T-cell (primary cell): ENCODE data around the gene COA7. TPM values are rescaled to one million over a fixed set of nuclear protein-coding genes. Genes with fewer than 3 reads are reported as not detected.

Experiments used
- ATAC-seq, 4 experiments: fragments of 200-7000 bp in 3 of 4; fragments of 150-1000 bp in 1 of 4; cut with Tn5 transposase; replicated peaks in 1 of 4; 1 replicate in 3 of 4; 2 replicates in 1 of 4; pipeline ENCODE4 v1.10.0; 2021; ENCODE audit warnings: moderate library complexity in 3 of 4, mild to moderate bottlenecking in 2 of 4, moderate number of reproducible peaks in 1 of 4
- CTCF ChIA-PET, 2 donors: fragments of 300-600 bp; sonication (Branson Sonifier 250); formaldehyde crosslinking; loops; one replicate each; lab custom pipeline; 2022; ENCODE audit warnings: antibody characterized with exemption in 2 of 2; lab: Charles Lee
- POLR2A ChIA-PET, 2 donors: fragments of 300-600 bp; sonication (Branson Sonifier 250); formaldehyde crosslinking; loops; one replicate each; lab custom pipeline; 2022; ENCODE audit warnings: antibody characterized with exemption in 2 of 2; lab: Charles Lee
- DNase-seq, 35 experiments: peaks; one replicate each; pipeline versions ENCODE4 v3.0.0 to v3.0.0-alpha.2; 2013 to 2023
- H3K27ac ChIP-seq: one replicate; pipeline ENCODE4 v1.5.1; 2013; ENCODE audit warnings: low read length
- H3K27me3 ChIP-seq, 2 experiments: replicated peaks in 1 of 2; 1 replicate in 1 of 2; 2 replicates in 1 of 2; pipeline versions ENCODE4 v1.6.1 to v1.7.0; 2013; ENCODE audit warnings: low read length in 1 of 2, mixed read lengths in 1 of 2; ENCODE audit not compliant: control insufficient read depth in 2 of 2, insufficient read depth in 2 of 2; ENCODE audit errors: extremely low read depth in 1 of 2
- H3K36me3 ChIP-seq, 2 donors: 1 replicate in 1 of 2; 2 replicates in 1 of 2; pipeline versions ENCODE4 v1.6.1 to v1.7.0; 2013; ENCODE audit warnings: low read length in 1 of 2; ENCODE audit not compliant: control insufficient read depth in 2 of 2, insufficient read depth in 1 of 2; ENCODE audit errors: extremely low read depth in 1 of 2
- H3K4me1 ChIP-seq, 2 experiments: 1 replicate in 1 of 2; 2 replicates in 1 of 2; pipeline versions ENCODE4 v1.6.1 to v1.7.0; 2013; ENCODE audit warnings: low read length in 2 of 2, mixed read lengths in 1 of 2; ENCODE audit not compliant: insufficient read depth in 2 of 2, control insufficient read depth in 1 of 2; ENCODE audit errors: extremely low read depth in 1 of 2
- H3K4me3 ChIP-seq, 2 donors: 1 replicate in 1 of 2; 2 replicates in 1 of 2; pipeline versions ENCODE4 v1.5.1 to v1.7.0; 2013; ENCODE audit warnings: mild to moderate bottlenecking in 2 of 2, low read length in 1 of 2, moderate library complexity in 1 of 2; ENCODE audit not compliant: control insufficient read depth in 1 of 2; ENCODE audit errors: extremely low read depth in 1 of 2
- H3K9me3 ChIP-seq: 2 replicates; pipeline ENCODE4 v1.7.0; 2013
- H3K27ac Mint-ChIP-seq, 2 donors: one replicate each; pipeline ENCODE4 v1.8.0; 2020 to 2021; ENCODE audit warnings: mild to moderate bottlenecking in 2 of 2, mixed read lengths in 2 of 2
- H3K27me3 Mint-ChIP-seq, 2 donors: one replicate each; pipeline ENCODE4 v1.8.0; 2021 to 2022; ENCODE audit warnings: mixed read lengths in 2 of 2
- H3K36me3 Mint-ChIP-seq: one replicate; pipeline ENCODE4 v1.8.0; 2021; ENCODE audit warnings: mixed read lengths
- H3K4me1 Mint-ChIP-seq, 3 donors: one replicate each; pipeline ENCODE4 v1.8.0; 2020 to 2022; ENCODE audit warnings: mixed read lengths in 3 of 3, mild to moderate bottlenecking in 1 of 3
- H3K4me3 Mint-ChIP-seq, 3 donors: one replicate each; pipeline ENCODE4 v1.8.0; 2020 to 2022; ENCODE audit warnings: mild to moderate bottlenecking in 3 of 3, mixed read lengths in 3 of 3, moderate library complexity in 3 of 3
- H3K9me3 Mint-ChIP-seq, 3 donors: one replicate each; pipeline ENCODE4 v1.8.0; 2020 to 2022; ENCODE audit warnings: mixed read lengths in 3 of 3
- WGBS: methylation state at CpG from one replicate; pipeline ENCODE4 v1.1.5; 2013; ENCODE audit warnings: missing lambda C conversion rate; ENCODE audit not compliant: insufficient coverage; 5-methylcytosine and 5-hydroxymethylcytosine counted together
- total RNA-seq, 35 experiments: library from RNA in 6 of 35; stranded (reverse) in 6 of 35; fragments of 120-200 nt in 1 of 35; gene quantifications; one replicate each; pipeline versions ENCODE4 v1.2.1 to v1.2.4 and lab custom pipeline; 2013 to 2026

Gene COA7
- total RNA-seq, 5 donors from 2014 or later (not counting 1 experiment from before 2014, with no cell fraction given): 3.2 to 4.8 (median 4.1) TPM

- H3K9me3 Mint-ChIP-seq: no peaks in the 10 kb centered on the region
- Histone ChIP-seq H3K27me3 (no peaks in the 10 kb centered on the region), H3K4me1 (peaks cover 0 to 1% of the 10 kb centered on the region in 2 experiments), H3K4me3 (no peak overlapping the region), H3K9me3 (no peaks in the 10 kb centered on the region), H3K27ac (no peak overlapping the region), H3K36me3 (peaks cover 12 to 45% of the 10 kb centered on the region in 2 donors)
- no peak overlapping the region for H3K4me3 Mint-ChIP-seq
- no peak for DNase-seq
- H3K27me3 Mint-ChIP-seq: no peaks in the 10 kb centered on the region
- ChIA-PET POLR2A (interaction anchor here (0.6 to 0.7 kb wide), 5 partner anchors 31 to 434 kb away, joined by 5 to 10 read pairs (median 5); no protein-coding TSS in a partner anchor), CTCF (interaction anchor here in 1 of 2 donors (0.6 to 1.0 kb wide), 4 partner anchors 29 to 884 kb away, joined by 3 to 6 read pairs (median 4); no protein-coding TSS in a partner anchor)
- peaks cover 42% of the 10 kb centered on the region for H3K36me3 Mint-ChIP-seq
- H3K4me1 Mint-ChIP-seq: peaks cover 13% of the 10 kb centered on the region in 3 donors
- H3K27ac Mint-ChIP-seq: peak overlapping the region in 1 of 2 donors; percentile 12
- 100% methylated on average over 1 of the region's 1 CpG for WGBS
- no peak for ATAC-seq
Measured at GRCh38 chr1:52669696-52670095, 28.5 kb downstream of the COA7 start.

DNA sequence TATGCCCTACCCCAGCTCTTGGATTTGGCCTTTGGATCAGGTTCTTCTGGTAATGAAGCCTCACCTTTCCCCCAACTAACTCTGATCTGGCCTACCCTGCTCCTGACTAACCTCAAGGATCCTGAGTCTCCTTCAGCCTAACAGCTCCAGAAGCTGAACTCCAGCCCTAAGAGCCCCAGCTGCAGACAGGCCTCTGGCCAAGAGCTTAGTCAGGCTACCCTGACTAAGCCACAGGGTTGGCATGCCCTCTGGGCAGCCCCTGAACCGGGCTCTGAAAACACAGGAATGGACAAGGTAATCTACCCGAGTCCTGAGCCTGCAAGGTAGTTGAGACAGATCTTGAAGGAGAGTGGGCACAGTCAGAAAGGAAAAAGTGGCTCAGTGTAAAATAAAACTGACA lies 29.4 kb downstream of the COA7 start:
- peaks cover 37% of the 10 kb centered on the region for H3K36me3 Mint-ChIP-seq
- ChIA-PET CTCF (interaction anchor here (0.7 to 1.0 kb wide), 3 partner anchors 17 to 883 kb away, joined by 3 to 5 read pairs (median 4); no protein-coding TSS in a partner anchor), POLR2A (interaction anchor here (0.6 to 0.7 kb wide), 3 partner anchors 371 to 433 kb away, joined by 7 to 10 read pairs (median 9); no protein-coding TSS in a partner anchor)
- DNase-seq (no peak), ATAC-seq (no peak)
- 80% methylated on average over 1 of the region's 2 CpGs for WGBS
- Histone ChIP-seq H3K4me1 (no peaks in the 10 kb centered on the region), H3K36me3 (peaks cover 12 to 36% of the 10 kb centered on the region in 2 donors), H3K27me3 (no peaks in the 10 kb centered on the region), H3K27ac (no peak overlapping the region), H3K9me3 (no peaks in the 10 kb centered on the region), H3K4me3 (no peak overlapping the region)
- H3K9me3 Mint-ChIP-seq: no peaks in the 10 kb centered on the region
- H3K27me3 Mint-ChIP-seq: no peaks in the 10 kb centered on the region
- H3K4me1 Mint-ChIP-seq: peaks cover 7 to 9% (median 8%) of the 10 kb centered on the region in 3 donors
- H3K27ac Mint-ChIP-seq: no peak overlapping the region
- H3K4me3 Mint-ChIP-seq: no peak overlapping the region

DNA sequence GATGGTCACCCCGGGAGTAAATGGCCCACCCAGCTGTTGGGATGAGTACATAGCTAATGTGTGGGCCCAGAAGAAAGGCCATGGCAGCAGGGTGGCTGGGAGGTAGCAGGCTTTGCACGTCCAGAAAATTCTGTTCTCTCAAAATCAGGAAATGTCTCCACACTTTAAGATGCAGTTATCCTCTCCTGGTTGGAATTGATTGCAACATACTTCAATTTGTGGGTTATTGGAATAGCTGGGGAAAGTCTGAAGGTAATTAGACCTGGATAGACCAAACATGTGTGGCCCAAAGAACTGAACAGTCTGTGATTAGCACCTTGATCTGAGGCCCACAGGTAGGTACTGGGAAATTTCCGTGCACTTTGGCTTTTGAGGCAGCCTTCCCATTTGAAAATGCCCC lies 30.2 kb downstream of the COA7 start:
- H3K4me3 ChIP-seq: no peak overlapping the region
- Mint-ChIP-seq H3K27ac (no peak overlapping the region), H3K4me1 (peaks cover 7 to 9% (median 8%) of the 10 kb centered on the region in 3 donors), H3K36me3 (peaks cover 34% of the 10 kb centered on the region), H3K27me3 (no peaks in the 10 kb centered on the region), H3K9me3 (no peaks in the 10 kb centered on the region), H3K4me3 (no peak overlapping the region)
- DNase-seq: no peak
- no peaks in the 10 kb centered on the region for H3K4me1 ChIP-seq
- no peaks in the 10 kb centered on the region for H3K9me3 ChIP-seq
- no peak for ATAC-seq
- no peaks in the 10 kb centered on the region for H3K27me3 ChIP-seq
- 100% methylated on average over 1 of the region's 3 CpGs for WGBS
- CTCF ChIA-PET: interaction anchor here in 1 of 2 donors (1.1 kb wide), 1 partner anchor 18 kb away, joined by 4 read pairs; no protein-coding TSS in a partner anchor
- H3K36me3 ChIP-seq: peaks cover 12 to 31% of the 10 kb centered on the region in 2 donors
- H3K27ac ChIP-seq: no peak overlapping the region
- POLR2A ChIA-PET: interaction anchor here in 1 of 2 donors (0.6 to 0.7 kb wide), 2 partner anchors 46 to 53 kb away, joined by 4 read pairs; no protein-coding TSS in a partner anchor

GRCh38 chr1:52667290-52667689 lies 30.9 kb downstream of the COA7 start:
- POLR2A ChIA-PET: interaction anchor here in 1 of 2 donors (0.6 to 0.7 kb wide), 2 partner anchors 46 to 54 kb away, joined by 4 read pairs; no protein-coding TSS in a partner anchor
- Histone ChIP-seq H3K4me1 (no peaks in the 10 kb centered on the region), H3K9me3 (no peaks in the 10 kb centered on the region), H3K4me3 (no peak overlapping the region), H3K27ac (no peak overlapping the region), H3K27me3 (no peaks in the 10 kb centered on the region), H3K36me3 (peaks cover 12 to 28% of the 10 kb centered on the region in 2 donors)
- Mint-ChIP-seq H3K4me3 (no peak overlapping the region), H3K36me3 (peaks cover 34% of the 10 kb centered on the region), H3K27ac (no peak overlapping the region), H3K27me3 (no peaks in the 10 kb centered on the region), H3K9me3 (no peaks in the 10 kb centered on the region), H3K4me1 (peaks cover 7 to 9% (median 8%) of the 10 kb centered on the region in 3 donors)
- 71% methylated on average over 2 of the region's 5 CpGs for WGBS
- DNase-seq (no peak), ATAC-seq (no peak)
- CTCF ChIA-PET: interaction anchor here (0.6 to 1.1 kb wide), 2 partner anchors 19 to 301 kb away, joined by 3 to 4 read pairs; no protein-coding TSS in a partner anchor

DNA sequence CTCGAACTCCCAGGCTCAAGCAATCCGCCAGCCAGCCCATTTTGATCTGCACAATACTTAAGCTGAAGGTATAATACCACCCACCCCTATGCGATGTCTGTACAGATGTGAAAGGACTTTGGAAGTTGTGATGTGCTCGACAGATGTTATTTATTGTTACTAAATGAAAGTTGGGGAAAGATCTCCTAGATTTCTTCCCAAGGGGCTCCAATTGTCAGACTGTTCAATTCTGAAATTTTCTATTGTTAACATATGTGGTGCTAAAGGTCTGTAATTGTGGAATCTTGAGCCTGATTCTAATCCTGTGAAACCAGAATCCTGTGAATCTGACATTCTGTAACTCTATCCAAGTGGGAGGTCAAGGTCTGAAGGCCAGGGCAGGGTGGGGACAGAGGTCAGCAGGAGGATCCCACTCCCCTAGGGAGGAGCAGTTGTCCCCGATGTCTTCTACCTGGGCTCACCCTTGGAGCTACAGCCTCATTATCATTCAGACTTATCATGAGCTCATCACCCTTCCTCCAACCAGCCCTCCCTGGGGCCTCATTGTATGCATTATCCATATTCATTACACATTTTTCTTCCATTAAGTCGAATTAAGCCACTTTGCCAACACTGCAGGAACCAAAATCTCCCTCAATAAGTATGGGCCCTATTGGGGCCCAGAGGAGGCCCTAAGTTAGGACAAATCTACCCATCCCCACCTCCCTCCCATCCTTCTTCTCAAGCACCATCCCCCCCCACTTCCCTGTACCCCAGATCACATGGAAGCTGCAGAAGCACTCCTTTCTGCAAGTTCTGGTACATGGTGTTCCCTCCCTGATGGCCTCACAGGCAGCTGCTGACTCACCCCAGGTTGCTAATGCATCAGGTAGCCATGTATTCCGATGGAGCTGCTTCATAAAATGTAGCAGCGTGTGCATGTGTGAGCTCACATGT lies 32.9 kb downstream of the COA7 start:
- DNase-seq: no peak
- Mint-ChIP-seq H3K27ac (peak overlapping the region; percentile 58 to 62), H3K9me3 (no peaks in the 10 kb centered on the region), H3K36me3 (peaks cover 29% of the 10 kb centered on the region), H3K4me1 (peaks cover 7 to 11% (median 9%) of the 10 kb centered on the region in 3 donors), H3K27me3 (no peaks in the 10 kb centered on the region), H3K4me3 (no peak overlapping the region)
- Histone ChIP-seq H3K4me3 (no peak overlapping the region), H3K27ac (no peak overlapping the region), H3K36me3 (peaks cover 12 to 34% of the 10 kb centered on the region in 2 donors), H3K27me3 (no peaks in the 10 kb centered on the region), H3K4me1 (no peaks in the 10 kb centered on the region), H3K9me3 (no peaks in the 10 kb centered on the region)
- WGBS: 90% methylated on average over 3 of the region's 8 CpGs
- ChIA-PET POLR2A (interaction anchor here (0.7 to 1.4 kb wide), 2 partner anchors 9 to 24 kb away, joined by 3 to 5 read pairs; no protein-coding TSS in a partner anchor), CTCF (interaction anchor here (0.6 to 1.3 kb wide), 3 partner anchors 20 to 23 kb away, joined by 3 to 6 read pairs (median 3); no protein-coding TSS in a partner anchor)
- ATAC-seq: no peak

- Mint-ChIP-seq H3K4me3 (no peak overlapping the region), H3K27ac (no peak overlapping the region), H3K36me3 (peaks cover 27% of the 10 kb centered on the region), H3K9me3 (no peaks in the 10 kb centered on the region), H3K27me3 (no peaks in the 10 kb centered on the region), H3K4me1 (peaks cover 9 to 21% (median 18%) of the 10 kb centered on the region in 3 donors)
- 93% methylated on average over 3 of the region's 5 CpGs for WGBS
- H3K27me3 ChIP-seq: no peaks in the 10 kb centered on the region
- ChIA-PET CTCF (no interaction called here), POLR2A (interaction anchor here in 1 of 2 donors (0.6 kb wide), 1 partner anchor 12 kb away, joined by 5 read pairs; no protein-coding TSS in a partner anchor)
- H3K4me3 ChIP-seq: no peak overlapping the region
- H3K27ac ChIP-seq: no peak overlapping the region
- H3K9me3 ChIP-seq: no peaks in the 10 kb centered on the region
- H3K4me1 ChIP-seq: no peaks in the 10 kb centered on the region
- ATAC-seq: no peak
- H3K36me3 ChIP-seq: peaks cover 10 to 34% of the 10 kb centered on the region in 2 donors
- DNase-seq: no peak
Measured at GRCh38 chr1:52663716-52664115, 34.4 kb downstream of the COA7 start.
